ENCODE measurements around the gene NKAIN1. TPM values are rescaled to one million over a fixed set of nuclear protein-coding genes. Genes with fewer than 3 reads are reported as not detected.

The NKAIN1 gene
- total RNA-seq, 1 experiment from 2014 or later = 1.1 TPM

DNA sequence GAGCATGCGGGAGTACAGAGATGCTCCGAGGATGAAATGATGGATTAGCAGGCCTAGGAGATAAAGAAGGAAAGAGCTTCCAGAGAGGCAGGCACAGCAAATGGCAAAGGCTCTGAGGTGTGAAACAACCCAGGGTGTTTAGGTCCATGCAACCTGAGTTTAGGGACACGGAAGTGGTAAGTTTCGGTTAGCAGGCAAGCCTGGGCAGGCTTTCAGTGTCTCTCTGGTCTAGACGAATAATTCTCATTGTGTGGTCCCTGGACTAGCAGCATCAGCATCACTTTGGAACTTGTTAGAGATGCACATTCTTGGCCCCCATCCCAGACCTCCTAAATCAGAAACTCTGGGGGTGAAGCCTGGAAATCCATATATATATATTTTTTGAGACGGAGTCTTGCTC lies 18.6 kb downstream of the NKAIN1 start:
- intact Hi-C loops (cut with micrococcal nuclease) = no loop called here
- no TSS peak for BruUV-seq (replicated peaks)
- TF ChIP-seq POLR2A (IDR thresholded peaks at IDR 0.05; ENCODE audit: borderline replicate concordance, extremely low read depth, insufficient read depth, insufficient read length) (no peak), CBX3 (IDR thresholded peaks at IDR 0.05; ENCODE audit: low read depth) (no peak), ELF1 (IDR thresholded peaks at IDR 0.05; ENCODE audit: borderline replicate concordance, low read depth) (no peak), JUND (IDR thresholded peaks at IDR 0.05) (no peak), RAD21 (IDR thresholded peaks at IDR 0.05; ENCODE audit: low read depth) (no peak), CEBPB (IDR thresholded peaks at IDR 0.05; ENCODE audit: low read depth) (no peak), FOSL1 (IDR thresholded peaks at IDR 0.05; ENCODE audit: low read depth) (no peak), SIN3A (IDR thresholded peaks at IDR 0.05; ENCODE audit: low read depth) (no peak), EZH2 (IDR thresholded peaks at IDR 0.05) (no peak)
- TF ChIP-seq, protein P1, sequence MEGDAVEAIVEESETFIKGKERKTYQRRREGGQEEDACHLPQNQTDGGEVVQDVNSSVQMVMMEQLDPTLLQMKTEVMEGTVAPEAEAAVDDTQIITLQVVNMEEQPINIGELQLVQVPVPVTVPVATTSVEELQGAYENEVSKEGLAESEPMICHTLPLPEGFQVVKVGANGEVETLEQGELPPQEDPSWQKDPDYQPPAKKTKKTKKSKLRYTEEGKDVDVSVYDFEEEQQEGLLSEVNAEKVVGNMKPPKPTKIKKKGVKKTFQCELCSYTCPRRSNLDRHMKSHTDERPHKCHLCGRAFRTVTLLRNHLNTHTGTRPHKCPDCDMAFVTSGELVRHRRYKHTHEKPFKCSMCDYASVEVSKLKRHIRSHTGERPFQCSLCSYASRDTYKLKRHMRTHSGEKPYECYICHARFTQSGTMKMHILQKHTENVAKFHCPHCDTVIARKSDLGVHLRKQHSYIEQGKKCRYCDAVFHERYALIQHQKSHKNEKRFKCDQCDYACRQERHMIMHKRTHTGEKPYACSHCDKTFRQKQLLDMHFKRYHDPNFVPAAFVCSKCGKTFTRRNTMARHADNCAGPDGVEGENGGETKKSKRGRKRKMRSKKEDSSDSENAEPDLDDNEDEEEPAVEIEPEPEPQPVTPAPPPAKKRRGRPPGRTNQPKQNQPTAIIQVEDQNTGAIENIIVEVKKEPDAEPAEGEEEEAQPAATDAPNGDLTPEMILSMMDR (IDR thresholded peaks at IDR 0.05 in 2 of 3, conservative IDR thresholded peaks at IDR 0.05 in 1 of 3; ENCODE audit: borderline replicate concordance in 1 of 3, insufficient read depth in 1 of 3, low read depth in 2 of 3, low read length in 2 of 3) = no peak
- TF ChIP-seq, protein P2, sequence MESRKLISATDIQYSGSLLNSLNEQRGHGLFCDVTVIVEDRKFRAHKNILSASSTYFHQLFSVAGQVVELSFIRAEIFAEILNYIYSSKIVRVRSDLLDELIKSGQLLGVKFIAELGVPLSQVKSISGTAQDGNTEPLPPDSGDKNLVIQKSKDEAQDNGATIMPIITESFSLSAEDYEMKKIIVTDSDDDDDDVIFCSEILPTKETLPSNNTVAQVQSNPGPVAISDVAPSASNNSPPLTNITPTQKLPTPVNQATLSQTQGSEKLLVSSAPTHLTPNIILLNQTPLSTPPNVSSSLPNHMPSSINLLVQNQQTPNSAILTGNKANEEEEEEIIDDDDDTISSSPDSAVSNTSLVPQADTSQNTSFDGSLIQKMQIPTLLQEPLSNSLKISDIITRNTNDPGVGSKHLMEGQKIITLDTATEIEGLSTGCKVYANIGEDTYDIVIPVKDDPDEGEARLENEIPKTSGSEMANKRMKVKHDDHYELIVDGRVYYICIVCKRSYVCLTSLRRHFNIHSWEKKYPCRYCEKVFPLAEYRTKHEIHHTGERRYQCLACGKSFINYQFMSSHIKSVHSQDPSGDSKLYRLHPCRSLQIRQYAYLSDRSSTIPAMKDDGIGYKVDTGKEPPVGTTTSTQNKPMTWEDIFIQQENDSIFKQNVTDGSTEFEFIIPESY (IDR thresholded peaks at IDR 0.05; ENCODE audit: extremely low read depth, insufficient replicate concordance, low read length) = no peak
- TF ChIP-seq, protein P3, sequence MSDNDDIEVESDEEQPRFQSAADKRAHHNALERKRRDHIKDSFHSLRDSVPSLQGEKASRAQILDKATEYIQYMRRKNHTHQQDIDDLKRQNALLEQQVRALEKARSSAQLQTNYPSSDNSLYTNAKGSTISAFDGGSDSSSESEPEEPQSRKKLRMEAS (IDR thresholded peaks at IDR 0.05) = no peak
- Histone ChIP-seq H3K27me3 (ENCODE audit: insufficient read depth, low read length) (0 out of 2 replicates have a peak, but pooled peaks cover 9% of the 10 kb centered on the region), H3K4me3 (replicated peaks in 1 of 2; ENCODE audit: low read depth in 1 of 2, low read length in 2 of 2) (no peak overlapping the region), H2AFZ (ENCODE audit: low read depth, low read length, poor library complexity, severe bottlenecking) (no peak overlapping the region), H3K4me1 (ENCODE audit: control insufficient read depth in 1 of 2, insufficient read depth in 2 of 2, low read length in 2 of 2) (no peaks in the 10 kb centered on the region; a peak in 1 of 4 replicates), H3K4me2 (ENCODE audit: low read length) (no peak overlapping the region), H4K20me1 (ENCODE audit: insufficient read depth) (no peaks in the 10 kb centered on the region), H3K36me3 (ENCODE audit: control insufficient read depth in 1 of 2, insufficient read depth in 2 of 2, low read length in 2 of 2) (no peaks in the 10 kb centered on the region), H3K79me2 (ENCODE audit: insufficient read depth, low read length) (no peaks in the 10 kb centered on the region), H3K27ac (ENCODE audit: low read depth, low read length) (no peak overlapping the region), H3K9me3 (ENCODE audit: control insufficient read depth in 1 of 2, insufficient read depth in 1 of 2, low read depth in 1 of 2, low read length in 2 of 2) (no peaks in the 10 kb centered on the region), H3K9me2 (ENCODE audit: insufficient read depth) (no peaks in the 10 kb centered on the region), H3K9ac (ENCODE audit: low read length) (no peak overlapping the region)
- ChIA-PET POLR2A (no interaction called here), CTCF (no interaction called here), RAD21 (ENCODE audit: low non-redundant PET in 1 of 2, low total read pairs in 2 of 2, uncharacterized antibody in 2 of 2, unreplicated experiment in 2 of 2) (no interaction called here)
- no peak for ATAC-seq
- no peak for DNase-seq (ENCODE audit: low read depth, low spot score)
